ENCODE measurements around the gene CLCNKB.
A peak's percentile ranks its signal among the peaks of the same experiment; 100 is the strongest.
"Not testable (repeated sequence)": the region's sequence is repeated elsewhere in the genome, so short reads cannot be mapped to it uniquely, and the experiment has no call there.

The CLCNKB gene

GRCh38 chr1:16043521-16043920 is at the start of gene CLCNKB:
CLCNKB (plus strand) TSS chr1:16043782; CDS start chr1:16044493, 711 bp downstream.
- DNase-seq = no peak

DNA sequence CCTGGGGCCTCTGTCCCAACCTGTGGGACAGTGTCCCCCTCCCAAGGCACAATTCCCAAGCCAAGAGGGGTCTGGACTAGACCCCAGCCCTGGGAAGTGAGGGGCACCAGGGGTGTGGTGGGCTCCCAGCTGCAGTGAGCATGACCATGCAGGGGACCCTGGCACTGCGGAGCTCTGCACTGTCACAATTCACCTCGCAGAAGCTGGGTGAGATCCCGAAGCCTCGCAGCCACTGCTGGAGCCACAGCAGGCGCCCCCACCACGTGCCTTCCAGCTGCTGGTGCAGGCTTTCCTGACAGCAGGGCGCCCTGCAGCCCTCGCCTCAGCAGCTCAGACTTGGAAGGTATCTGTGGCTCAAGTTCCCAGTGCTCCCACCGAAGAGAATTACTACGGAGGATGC is 49.5 kb upstream of the CLCNKB start:
- no peak for DNase-seq

- DNase-seq = no peak
Observed at GRCh38 chr1:15994590-15995351, 48.8 kb upstream of the CLCNKB start.

DNA sequence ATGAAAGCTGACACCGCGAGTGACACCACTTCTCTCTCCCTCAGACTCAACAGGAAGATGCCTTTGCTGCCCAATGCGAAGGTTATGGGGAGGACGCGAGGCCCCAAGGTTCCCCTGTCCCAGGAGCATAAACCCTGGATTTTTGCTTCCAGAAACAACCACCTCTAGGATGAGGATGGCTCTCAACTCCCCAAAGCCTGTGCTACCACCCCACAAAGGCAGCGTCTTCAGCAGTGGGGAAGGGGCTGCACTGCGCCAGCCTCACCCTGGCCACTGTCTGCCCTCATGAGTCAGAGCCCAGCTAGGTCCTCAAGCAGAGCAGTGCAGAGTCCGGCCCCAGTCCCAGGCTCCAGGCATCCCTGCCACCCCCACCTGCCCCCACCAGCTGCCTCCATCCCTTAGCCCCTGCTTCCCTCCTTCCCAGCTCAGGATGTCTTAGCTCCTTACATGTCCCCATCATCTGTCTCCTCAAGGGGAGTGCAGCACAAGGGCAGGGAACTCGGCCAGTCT is 46.5 kb upstream of the CLCNKB start:
- no peak for DNase-seq

GRCh38 chr1:15997637-15998280 is 45.8 kb upstream of the CLCNKB start:
- DNase-seq = no peak

DNA sequence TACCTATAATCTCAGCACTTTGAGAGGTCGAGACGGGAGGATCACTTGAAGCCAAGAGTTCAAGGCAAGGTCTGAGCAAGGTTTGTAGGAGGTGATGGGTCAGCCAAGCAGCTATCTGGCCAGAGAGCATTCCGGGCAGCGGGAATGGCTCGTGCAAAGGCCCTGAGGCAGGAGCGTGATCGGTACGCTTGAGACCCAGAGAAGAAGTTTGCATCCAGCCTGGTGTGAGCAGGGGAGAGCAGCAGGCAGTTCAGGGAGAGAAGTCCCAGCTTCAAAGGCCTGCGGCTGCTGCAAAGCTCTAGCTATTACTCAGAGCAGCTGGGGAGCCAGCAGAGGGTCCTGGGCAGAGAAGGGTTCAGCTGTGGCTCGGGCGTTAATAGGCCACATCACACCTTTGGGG is 44.7 kb upstream of the CLCNKB start:
- DNase-seq = no peak

DNA sequence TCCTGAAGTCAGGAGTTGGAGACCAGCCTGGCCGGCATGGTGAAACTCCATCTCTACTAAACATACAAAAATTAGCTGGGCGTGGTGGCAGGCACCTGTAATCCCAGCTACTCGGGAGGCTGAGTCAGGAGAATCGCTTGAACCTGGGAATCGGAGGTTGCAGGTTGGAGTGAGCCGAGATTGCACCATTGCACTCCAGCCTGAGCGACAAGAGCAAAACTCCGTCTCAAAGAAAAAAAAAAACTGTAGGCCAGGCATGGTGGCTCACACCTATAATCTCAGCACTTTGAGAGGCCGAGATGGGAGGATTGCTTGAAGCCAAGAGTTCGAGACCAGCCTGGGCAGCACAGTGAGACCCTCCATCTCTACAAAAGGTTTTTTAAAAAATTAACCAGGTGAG is 42.3 kb upstream of the CLCNKB start:
- not testable (repeated sequence) for DNase-seq

DNA sequence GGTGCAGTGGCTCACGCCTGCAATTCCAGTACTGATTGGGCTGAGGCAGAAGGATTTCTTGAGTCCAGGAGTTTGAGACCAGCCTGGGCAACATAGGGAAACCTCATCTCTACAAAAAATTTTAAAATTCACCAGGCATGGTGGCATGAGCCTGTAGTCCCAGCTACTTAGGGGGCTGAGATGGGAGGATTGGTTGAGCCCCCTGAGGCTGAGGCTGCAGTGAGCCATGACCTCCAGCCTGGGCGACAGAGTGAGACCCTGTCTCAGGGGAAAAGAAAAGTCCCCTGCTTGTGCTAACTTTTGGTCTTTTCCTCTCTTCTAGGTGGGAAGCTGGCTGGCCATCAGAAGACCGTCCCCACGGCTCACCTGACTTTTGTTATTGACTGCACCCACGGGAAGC is 38.0 kb upstream of the CLCNKB start:
- no peak for DNase-seq

GRCh38 chr1:16006010-16006409 is 37.6 kb upstream of the CLCNKB start:
- DNase-seq = no peak

DNA sequence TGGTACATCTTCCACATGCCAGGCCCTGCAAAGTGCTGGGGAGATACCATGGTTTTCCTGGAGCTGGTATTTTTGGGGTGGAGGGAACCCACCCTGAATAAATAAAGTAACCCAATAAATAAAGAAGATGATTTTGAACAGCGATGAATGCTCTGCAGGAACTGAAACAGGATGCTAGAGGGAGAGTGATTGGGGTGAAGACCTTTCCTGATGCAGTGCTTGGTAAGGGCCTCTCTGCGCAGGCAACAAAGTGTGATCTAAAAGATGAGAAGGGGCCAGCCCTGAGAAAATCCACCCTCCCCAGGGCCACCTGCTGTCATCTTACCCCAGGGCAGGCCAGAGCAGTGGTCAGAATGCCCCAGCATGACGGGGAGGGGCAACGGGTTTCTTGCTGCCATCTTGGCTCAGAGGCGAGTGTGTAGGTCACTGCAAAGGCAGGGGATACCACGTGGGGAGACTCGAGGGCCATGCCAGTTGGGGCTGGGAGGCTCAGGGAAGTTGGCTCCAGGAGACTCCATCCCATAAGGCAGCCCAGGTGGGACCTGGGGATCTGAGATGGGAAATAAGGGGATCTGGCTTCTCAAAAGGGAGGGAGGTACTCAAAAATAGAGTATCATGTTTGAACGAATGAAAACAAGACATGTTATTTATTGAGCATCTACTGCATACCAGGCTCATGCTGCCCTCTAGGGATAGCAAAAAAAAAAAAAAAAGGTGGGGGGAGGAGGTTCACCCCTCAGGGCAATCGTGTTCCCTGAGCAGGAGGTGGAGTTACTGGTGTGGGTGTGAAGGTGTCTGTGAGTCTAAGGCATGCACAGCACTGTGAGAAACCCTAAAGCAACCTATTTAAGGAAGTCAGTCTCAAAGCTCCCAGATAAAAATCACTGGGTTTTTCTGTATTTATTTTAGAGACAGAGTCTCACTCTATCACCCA is 36.8 kb upstream of the CLCNKB start:
- DNase-seq = no peak

- no peak for DNase-seq
Observed at GRCh38 chr1:16007671-16008341, 35.8 kb upstream of the CLCNKB start.

DNA sequence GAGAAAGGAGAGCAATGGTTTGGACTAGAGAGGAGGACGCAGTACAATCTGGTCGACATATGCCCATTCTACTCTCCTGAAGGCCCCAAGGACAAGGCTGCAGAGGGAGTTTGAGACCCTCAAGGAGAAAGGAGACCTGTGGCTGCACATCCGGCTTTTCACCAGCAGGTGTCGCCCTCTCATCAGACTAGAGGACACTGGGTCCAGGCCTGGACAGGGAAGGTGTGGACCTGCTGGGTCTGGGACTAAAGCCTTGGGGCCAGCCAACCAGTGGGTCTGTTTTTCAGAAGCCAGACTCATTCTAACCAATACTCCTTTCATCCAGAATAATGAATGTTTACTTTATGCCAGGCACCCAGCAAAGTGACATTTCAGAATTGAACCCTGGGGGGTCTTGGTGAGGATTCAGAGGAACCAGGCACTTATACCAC is 34.5 kb upstream of the CLCNKB start:
- DNase-seq = no peak

DNA sequence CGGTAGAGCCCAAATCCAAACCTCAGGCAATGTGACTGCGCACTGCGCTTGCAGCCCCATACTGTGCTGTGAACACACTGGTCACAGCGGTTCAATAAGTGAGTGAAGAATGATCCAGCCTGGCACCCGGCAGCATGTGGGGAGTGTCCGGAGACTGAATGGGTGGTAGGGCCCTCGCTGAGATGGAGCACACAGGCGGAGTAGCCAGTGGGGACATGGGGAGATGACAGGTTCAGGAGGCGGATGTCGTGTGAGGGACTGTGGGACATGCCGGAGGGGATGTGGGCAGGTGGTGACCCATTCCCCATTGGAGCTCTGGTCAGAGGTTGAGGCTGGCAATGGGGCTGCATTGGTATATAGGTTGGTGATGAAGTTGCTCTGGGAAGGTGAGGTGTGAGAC is 33.9 kb upstream of the CLCNKB start:
- DNase-seq = no peak

DNA sequence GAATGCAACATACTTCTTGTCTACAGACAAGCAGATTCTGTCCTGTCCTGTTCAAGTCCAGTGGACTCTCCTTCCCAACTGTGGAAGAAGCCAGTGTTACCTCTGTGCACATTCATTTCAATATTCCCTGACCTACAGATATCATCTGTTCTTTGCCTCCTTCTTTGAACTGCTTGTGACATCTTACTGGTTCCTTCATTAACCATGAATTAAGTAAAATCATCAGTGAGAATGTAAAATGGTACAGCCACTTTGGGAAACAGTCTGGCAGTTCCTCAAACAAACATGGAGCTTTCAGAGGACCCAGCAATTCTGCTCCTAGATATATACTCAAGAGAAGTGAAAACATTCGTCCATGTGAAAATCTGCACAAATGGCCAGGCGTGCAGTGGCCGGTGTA is 32.7 kb upstream of the CLCNKB start:
- DNase-seq = no peak

- no peak for DNase-seq
Observed at GRCh38 chr1:16011936-16012589, 31.5 kb upstream of the CLCNKB start.

- DNase-seq = peak; percentile 5
Observed at GRCh38 chr1:16012590-16013219, 30.9 kb upstream of the CLCNKB start.

GRCh38 chr1:16013220-16013907 is 30.2 kb upstream of the CLCNKB start:
- DNase-seq = no peak

GRCh38 chr1:16013908-16014258 is 29.7 kb upstream of the CLCNKB start:
- no peak for DNase-seq

- no peak for DNase-seq
Observed at GRCh38 chr1:16014509-16015482, 28.8 kb upstream of the CLCNKB start.

DNA sequence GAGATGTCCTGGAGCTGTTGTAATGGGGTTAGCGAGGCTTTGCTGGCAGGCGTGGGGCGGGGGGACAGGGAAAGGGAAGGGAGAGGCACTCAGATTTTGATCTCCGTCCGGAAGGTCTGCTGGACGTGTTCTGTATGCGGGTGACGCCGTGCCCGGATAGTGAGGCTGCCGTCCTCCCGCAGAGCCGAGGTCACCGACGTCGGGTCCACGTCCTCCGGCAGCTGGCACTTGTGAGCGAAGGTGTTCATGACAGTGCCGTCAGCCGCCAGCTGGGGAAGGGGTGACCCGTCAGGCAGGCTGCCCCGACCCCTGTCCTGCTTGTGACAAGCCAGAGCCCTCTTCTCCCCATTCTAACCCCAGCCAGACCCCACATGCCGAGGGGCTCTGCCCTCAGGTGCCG is 28.1 kb upstream of the CLCNKB start:
- DNase-seq = no peak
